ENCODE results near the gene ASCC3.

Gene ASCC3

GRCh38 chr6:100568255-100568654 lies 312.9 kb downstream of the ASCC3 start:
- DNase-seq: peak; percentile 8
- Histone ChIP-seq H3K9ac (ENCODE audit: low read length) (no peak overlapping the region), H3K36me3 (ENCODE audit: control insufficient read depth in 1 of 2, insufficient read depth in 2 of 2, low read depth in 1 of 2, low read length in 2 of 2) (peaks cover 0 to 36% of the 10 kb centered on the region in 2 experiments), H3K4me3 (ENCODE audit: insufficient read depth in 1 of 2, low read depth in 1 of 2, low read length in 2 of 2) (no peak overlapping the region), H3K27me3 (ENCODE audit: control insufficient read depth in 1 of 2, insufficient read depth in 1 of 2, low read length in 2 of 2) (no peaks in the 10 kb centered on the region), H2AFZ (ENCODE audit: low read depth, low read length) (no peak overlapping the region), H4K8ac (ENCODE audit: low read length) (no peak overlapping the region), H3K23ac (ENCODE audit: low read length in 2 of 2) (no peak overlapping the region), H3K79me1 (replicated peaks; ENCODE audit: low read length, poor library complexity, severe bottlenecking) (peaks cover 1% of the 10 kb centered on the region), H2BK5ac (ENCODE audit: low read depth, low read length, poor library complexity, severe bottlenecking) (no peak overlapping the region), H2BK12ac (ENCODE audit: low read length in 2 of 2) (no peak overlapping the region), H3K4ac (ENCODE audit: low read depth in 1 of 2, low read length in 2 of 2) (no peak overlapping the region), H3K27ac (ENCODE audit: low read length, poor library complexity, severe bottlenecking) (no peak overlapping the region), H4K91ac (ENCODE audit: low read length) (no peak overlapping the region), H2BK15ac (ENCODE audit: low read depth, poor library complexity, severe bottlenecking) (no peak overlapping the region), H3K4me2 (ENCODE audit: low read length, poor library complexity, severe bottlenecking) (no peak overlapping the region), H3K9me3 (ENCODE audit: control insufficient read depth, low read length) (no peaks in the 10 kb centered on the region), H3K14ac (ENCODE audit: low read length in 2 of 2) (no peak overlapping the region), H2AK5ac (ENCODE audit: low read length, severe bottlenecking) (no peak overlapping the region), H3K18ac (ENCODE audit: low read depth in 1 of 2, low read length in 2 of 2) (no peak overlapping the region), H3K4me1 (ENCODE audit: control insufficient read depth, insufficient read depth, low read depth, low read length) (no peaks in the 10 kb centered on the region), H2BK120ac (ENCODE audit: low read depth, low read length) (no peak overlapping the region)
- 92% methylated on average over 5 of the region's 5 CpGs for WGBS

DNA sequence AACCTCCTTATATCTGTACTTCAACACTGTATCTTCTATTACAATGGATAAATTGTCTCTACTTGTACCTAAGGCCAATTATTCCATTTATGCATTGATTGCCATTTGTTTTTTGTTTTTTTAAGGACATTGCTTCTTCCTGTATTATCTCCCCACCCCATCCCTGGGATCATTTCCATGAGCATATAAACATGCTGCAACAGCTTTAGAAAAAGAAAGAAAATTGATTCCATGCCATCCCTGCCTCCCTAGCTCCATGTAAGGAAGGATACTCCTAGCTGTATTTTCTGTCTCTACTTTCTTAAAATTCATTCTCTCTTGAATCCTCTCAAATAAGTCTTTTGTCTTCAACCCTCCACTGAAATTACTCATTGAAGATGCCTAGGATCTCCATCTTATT lies 314.6 kb downstream of the ASCC3 start:
- Histone ChIP-seq H3K14ac (ENCODE audit: low read length in 2 of 2) (no peak overlapping the region), H3K18ac (ENCODE audit: low read depth in 1 of 2, low read length in 2 of 2) (no peak overlapping the region), H4K91ac (ENCODE audit: low read length) (no peak overlapping the region), H3K9me3 (ENCODE audit: control insufficient read depth, low read length) (no peaks in the 10 kb centered on the region), H3K4me2 (ENCODE audit: low read length, poor library complexity, severe bottlenecking) (no peak overlapping the region), H3K27ac (ENCODE audit: low read length, poor library complexity, severe bottlenecking) (no peak overlapping the region), H3K4me1 (ENCODE audit: control insufficient read depth, insufficient read depth, low read depth, low read length) (no peaks in the 10 kb centered on the region), H2BK12ac (ENCODE audit: low read length in 2 of 2) (no peak overlapping the region), H3K27me3 (ENCODE audit: control insufficient read depth in 1 of 2, insufficient read depth in 1 of 2, low read length in 2 of 2) (no peaks in the 10 kb centered on the region), H2AK5ac (ENCODE audit: low read length, severe bottlenecking) (no peak overlapping the region), H4K8ac (ENCODE audit: low read length) (no peak overlapping the region), H3K4ac (ENCODE audit: low read depth in 1 of 2, low read length in 2 of 2) (no peak overlapping the region), H3K4me3 (ENCODE audit: insufficient read depth in 1 of 2, low read depth in 1 of 2, low read length in 2 of 2) (no peak overlapping the region), H3K79me1 (replicated peaks; ENCODE audit: low read length, poor library complexity, severe bottlenecking) (peaks cover 1% of the 10 kb centered on the region), H2AFZ (ENCODE audit: low read depth, low read length) (no peak overlapping the region), H3K9ac (ENCODE audit: low read length) (no peak overlapping the region), H3K23ac (ENCODE audit: low read length in 2 of 2) (no peak overlapping the region), H2BK15ac (ENCODE audit: low read depth, poor library complexity, severe bottlenecking) (no peak overlapping the region), H2BK5ac (ENCODE audit: low read depth, low read length, poor library complexity, severe bottlenecking) (no peak overlapping the region), H3K36me3 (ENCODE audit: control insufficient read depth in 1 of 2, insufficient read depth in 2 of 2, low read depth in 1 of 2, low read length in 2 of 2) (peaks cover 0 to 28% of the 10 kb centered on the region in 2 experiments), H2BK120ac (ENCODE audit: low read depth, low read length) (no peak overlapping the region)
- no peak for DNase-seq

DNA sequence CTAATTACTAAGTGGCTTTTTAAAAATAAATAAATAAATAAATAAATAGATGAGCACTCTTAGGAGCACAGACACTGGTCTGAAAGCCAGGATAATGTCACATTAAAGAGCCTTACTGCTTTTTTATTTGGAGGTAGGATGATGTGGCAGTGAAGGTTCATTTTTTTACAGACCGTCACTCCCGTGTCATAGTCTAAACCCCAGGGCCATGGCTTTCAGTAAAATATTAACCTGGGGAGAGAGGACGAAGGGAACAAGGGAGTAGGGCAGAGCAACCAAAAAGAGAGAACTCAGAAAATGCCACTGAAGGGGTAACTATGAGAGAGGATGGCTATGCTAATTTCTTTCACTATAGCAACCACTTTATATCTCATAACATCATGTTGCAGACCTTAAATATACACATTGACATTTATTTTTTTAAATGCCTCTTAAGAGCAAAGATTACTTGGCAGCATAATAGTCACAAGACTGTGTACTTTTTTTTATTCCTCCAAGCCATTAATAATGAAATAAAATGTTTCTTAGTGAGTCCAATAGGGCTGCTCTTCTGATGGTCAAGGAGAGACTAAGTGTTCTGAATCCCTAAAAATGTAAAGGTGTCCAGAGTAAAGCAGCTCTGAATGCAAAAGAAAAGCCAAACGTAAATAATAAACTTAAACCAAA lies 315.6 kb downstream of the ASCC3 start:
- 98% methylated on average over 2 of the region's 4 CpGs for WGBS
- Histone ChIP-seq H2BK15ac (ENCODE audit: low read depth, poor library complexity, severe bottlenecking) (no peak overlapping the region), H3K36me3 (ENCODE audit: control insufficient read depth in 1 of 2, insufficient read depth in 2 of 2, low read depth in 1 of 2, low read length in 2 of 2) (peaks cover 0 to 18% of the 10 kb centered on the region in 2 experiments), H3K4me3 (ENCODE audit: insufficient read depth in 1 of 2, low read depth in 1 of 2, low read length in 2 of 2) (no peak overlapping the region), H2BK12ac (ENCODE audit: low read length in 2 of 2) (no peak overlapping the region), H3K9me3 (ENCODE audit: control insufficient read depth, low read length) (no peaks in the 10 kb centered on the region), H3K4me1 (ENCODE audit: control insufficient read depth, insufficient read depth, low read depth, low read length) (no peaks in the 10 kb centered on the region), H4K8ac (ENCODE audit: low read length) (no peak overlapping the region), H2BK5ac (ENCODE audit: low read depth, low read length, poor library complexity, severe bottlenecking) (no peak overlapping the region), H3K23ac (ENCODE audit: low read length in 2 of 2) (no peak overlapping the region), H4K91ac (ENCODE audit: low read length) (no peak overlapping the region), H3K4ac (ENCODE audit: low read depth in 1 of 2, low read length in 2 of 2) (no peak overlapping the region), H2BK120ac (ENCODE audit: low read depth, low read length) (no peak overlapping the region), H3K9ac (ENCODE audit: low read length) (no peak overlapping the region), H3K18ac (ENCODE audit: low read depth in 1 of 2, low read length in 2 of 2) (no peak overlapping the region), H2AK5ac (ENCODE audit: low read length, severe bottlenecking) (no peak overlapping the region), H3K79me1 (replicated peaks; ENCODE audit: low read length, poor library complexity, severe bottlenecking) (peaks cover 1% of the 10 kb centered on the region), H3K4me2 (ENCODE audit: low read length, poor library complexity, severe bottlenecking) (no peak overlapping the region), H3K14ac (ENCODE audit: low read length in 2 of 2) (no peak overlapping the region), H3K27ac (ENCODE audit: low read length, poor library complexity, severe bottlenecking) (no peak overlapping the region), H3K27me3 (ENCODE audit: control insufficient read depth in 1 of 2, insufficient read depth in 1 of 2, low read length in 2 of 2) (no peaks in the 10 kb centered on the region), H2AFZ (ENCODE audit: low read depth, low read length) (no peak overlapping the region)
- no peak for DNase-seq

- no peak overlapping the region for H4K91ac ChIP-seq (ENCODE audit: low read length)
- no CpG with 5 or more reads among the region's 1 CpG for WGBS
Measured at GRCh38 chr6:100559859-100560258, 321.3 kb downstream of the ASCC3 start.

More at GRCh38 chr6:100559859-100560258, 321.3 kb downstream of the ASCC3 start:
- H2BK5ac ChIP-seq (ENCODE audit: low read depth, low read length, poor library complexity, severe bottlenecking): no peak overlapping the region
- H3K14ac ChIP-seq (ENCODE audit: low read length in 2 of 2): no peak overlapping the region
- no peak overlapping the region for H3K4ac ChIP-seq (ENCODE audit: low read depth in 1 of 2, low read length in 2 of 2)
- no peak overlapping the region for H3K23ac ChIP-seq (ENCODE audit: low read length in 2 of 2)
- H3K4me1 ChIP-seq (ENCODE audit: control insufficient read depth, insufficient read depth, low read depth, low read length): peaks cover 2% of the 10 kb centered on the region
- no peaks in the 10 kb centered on the region for H3K27me3 ChIP-seq (ENCODE audit: control insufficient read depth in 1 of 2, insufficient read depth in 1 of 2, low read length in 2 of 2)
- H3K79me1 ChIP-seq (replicated peaks; ENCODE audit: low read length, poor library complexity, severe bottlenecking): peaks cover 1% of the 10 kb centered on the region
- H3K9ac ChIP-seq (ENCODE audit: low read length): no peak overlapping the region
- no peaks in the 10 kb centered on the region for H3K9me3 ChIP-seq (ENCODE audit: control insufficient read depth, low read length)
- H2BK15ac ChIP-seq (ENCODE audit: low read depth, poor library complexity, severe bottlenecking): no peak overlapping the region
- no peak overlapping the region for H4K8ac ChIP-seq (ENCODE audit: low read length)
- H3K36me3 ChIP-seq (ENCODE audit: control insufficient read depth in 1 of 2, insufficient read depth in 2 of 2, low read depth in 1 of 2, low read length in 2 of 2): peaks cover 0 to 16% of the 10 kb centered on the region in 2 experiments
- H3K18ac ChIP-seq (ENCODE audit: low read depth in 1 of 2, low read length in 2 of 2): no peak overlapping the region
- DNase-seq: no peak
- no peak overlapping the region for H3K27ac ChIP-seq (ENCODE audit: low read length, poor library complexity, severe bottlenecking)
- H2AK5ac ChIP-seq (ENCODE audit: low read length, severe bottlenecking): no peak overlapping the region
- no peak overlapping the region for H3K4me2 ChIP-seq (ENCODE audit: low read length, poor library complexity, severe bottlenecking)
- H2AFZ ChIP-seq (ENCODE audit: low read depth, low read length): no peak overlapping the region
- H2BK120ac ChIP-seq (ENCODE audit: low read depth, low read length): no peak overlapping the region
- H2BK12ac ChIP-seq (ENCODE audit: low read length in 2 of 2): no peak overlapping the region
- no peak overlapping the region for H3K4me3 ChIP-seq (ENCODE audit: insufficient read depth in 1 of 2, low read depth in 1 of 2, low read length in 2 of 2)

Data from mesenchymal stem cell (in vitro differentiated cells and primary cell).